Hepatocyte (in vitro differentiated cells): Measurements from ENCODE around the gene HSPB8. TPM values are rescaled to one million over a fixed set of nuclear protein-coding genes. Genes with fewer than 3 reads are reported as not detected.

Experiments used
- DNase-seq: peaks from one replicate; pipeline ENCODE4 v3.0.0-alpha.2; 2016; ENCODE audit warnings: low spot score
- H2AFZ ChIP-seq: fragments of 200-600 bp; sonication (generic); 2 replicates; pipeline ENCODE4 v1.6.0; 2016; ENCODE audit warnings: antibody characterized with exemption, mild to moderate bottlenecking
- H3K27ac ChIP-seq: fragments of 200-600 bp; sonication (generic); 2 replicates; pipeline ENCODE4 v1.5.1; 2016; ENCODE audit warnings: mild to moderate bottlenecking
- H3K27me3 ChIP-seq: fragments of 200-600 bp; sonication (generic); 2 replicates; pipeline ENCODE4 v1.6.1; 2016
- H3K36me3 ChIP-seq: fragments of 200-600 bp; sonication (generic); replicated peaks from 2 replicates; pipeline ENCODE4 v1.5.1; 2016; ENCODE audit warnings: low read depth; ENCODE audit not compliant: insufficient read depth
- H3K4me1 ChIP-seq: fragments of 200-600 bp; sonication (generic); 2 replicates; pipeline ENCODE4 v1.5.1; 2016; ENCODE audit warnings: mild to moderate bottlenecking, moderate library complexity; ENCODE audit not compliant: insufficient read depth
- H3K4me2 ChIP-seq: fragments of 200-600 bp; sonication (generic); 2 replicates; pipeline ENCODE4 v1.6.0; 2016
- H3K4me3 ChIP-seq: fragments of 200-600 bp; sonication (generic); 2 replicates; pipeline ENCODE4 v1.5.1; 2016; ENCODE audit warnings: mild to moderate bottlenecking
- H3K79me2 ChIP-seq: fragments of 200-600 bp; sonication (generic); 2 replicates; pipeline ENCODE4 v1.6.0; 2017; ENCODE audit warnings: mild to moderate bottlenecking
- H3K9me2 ChIP-seq: fragments of 200-600 bp; sonication (generic); replicated peaks from 2 replicates; pipeline ENCODE4 v1.6.0; 2017; ENCODE audit warnings: mild to moderate bottlenecking; ENCODE audit not compliant: insufficient read depth
- H3K9me3 ChIP-seq: fragments of 200-600 bp; sonication (generic); 2 replicates; pipeline ENCODE4 v1.5.1; 2016; ENCODE audit warnings: low read depth, mild to moderate bottlenecking
- H4K20me1 ChIP-seq: fragments of 200-600 bp; sonication (generic); 2 replicates; pipeline ENCODE4 v1.6.0; 2016; ENCODE audit warnings: mild to moderate bottlenecking; ENCODE audit not compliant: insufficient read depth, poor library complexity, severe bottlenecking
- EZH2 ChIP-seq: fragments of 200-600 bp; sonication (generic); IDR thresholded peaks from 2 replicates; pipeline ENCODE4 v1.6.1; 2016; ENCODE audit warnings: antibody characterized with exemption, mild to moderate bottlenecking, borderline replicate concordance
- EZH2phosphoT487 ChIP-seq: fragments of 200-600 bp; sonication (generic); IDR thresholded peaks from one replicate; pipeline ENCODE4 v1.6.1; 2018; ENCODE audit warnings: antibody characterized with exemption, mild to moderate bottlenecking, low read depth, moderate library complexity; ENCODE audit not compliant: unreplicated experiment, severe bottlenecking
- WGBS: methylation state at CpG from one replicate; pipeline ENCODE4 v1.1.6; 2016; ENCODE audit warnings: low lambda C conversion rate; ENCODE audit errors: missing lambda C conversion rate; 5-methylcytosine and 5-hydroxymethylcytosine counted together
- polyA plus RNA-seq: library from polyadenylated mRNA; unstranded; fragments of >200 nt; fragmentation: Nextera tagmentation; extraction: Ambion mirVana; gene quantifications from 2 replicates; pipeline ENCODE4 v1.2.1, GENCODE V29; 2016
- total RNA-seq: library from RNA; depleted of rRNA; stranded (reverse); fragments of >200 nt; gene quantifications from 2 replicates; pipeline ENCODE4 v1.2.3, GENCODE V29; 2014
- TF ChIP-seq, protein P1 (sequence below): fragments of 200-600 bp; sonication (generic); IDR thresholded peaks from 2 replicates; pipeline ENCODE4 v1.5.1; 2016; ENCODE audit warnings: antibody characterized with exemption, mild to moderate bottlenecking; ENCODE audit not compliant: poor library complexity

The HSPB8 gene
- total and polyA plus RNA-seq, 2 experiments from 2014 or later, result 28.5 to 39.7 TPM

- no peaks in the 10 kb centered on the region for H3K36me3 ChIP-seq
- H3K4me3 ChIP-seq, result no peak overlapping the region
- H3K4me2 ChIP-seq, result peak overlapping the region; percentile 21
- 89% methylated on average over 9 of the region's 9 CpGs for whole genome bisulfite sequencing
- no peaks in the 10 kb centered on the region for H3K9me3 ChIP-seq
- H3K79me2 ChIP-seq, result peaks cover 29% of the 10 kb centered on the region
- DNase-seq, result no peak
- H3K9me2 ChIP-seq, result no peaks in the 10 kb centered on the region
- peaks cover 20% of the 10 kb centered on the region for H3K4me1 ChIP-seq
- no peak for TF ChIP-seq EZH2phosphoT487
- TF ChIP-seq, protein P1, sequence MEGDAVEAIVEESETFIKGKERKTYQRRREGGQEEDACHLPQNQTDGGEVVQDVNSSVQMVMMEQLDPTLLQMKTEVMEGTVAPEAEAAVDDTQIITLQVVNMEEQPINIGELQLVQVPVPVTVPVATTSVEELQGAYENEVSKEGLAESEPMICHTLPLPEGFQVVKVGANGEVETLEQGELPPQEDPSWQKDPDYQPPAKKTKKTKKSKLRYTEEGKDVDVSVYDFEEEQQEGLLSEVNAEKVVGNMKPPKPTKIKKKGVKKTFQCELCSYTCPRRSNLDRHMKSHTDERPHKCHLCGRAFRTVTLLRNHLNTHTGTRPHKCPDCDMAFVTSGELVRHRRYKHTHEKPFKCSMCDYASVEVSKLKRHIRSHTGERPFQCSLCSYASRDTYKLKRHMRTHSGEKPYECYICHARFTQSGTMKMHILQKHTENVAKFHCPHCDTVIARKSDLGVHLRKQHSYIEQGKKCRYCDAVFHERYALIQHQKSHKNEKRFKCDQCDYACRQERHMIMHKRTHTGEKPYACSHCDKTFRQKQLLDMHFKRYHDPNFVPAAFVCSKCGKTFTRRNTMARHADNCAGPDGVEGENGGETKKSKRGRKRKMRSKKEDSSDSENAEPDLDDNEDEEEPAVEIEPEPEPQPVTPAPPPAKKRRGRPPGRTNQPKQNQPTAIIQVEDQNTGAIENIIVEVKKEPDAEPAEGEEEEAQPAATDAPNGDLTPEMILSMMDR, result no peak
- no peak for TF ChIP-seq EZH2
- no peaks in the 10 kb centered on the region for H3K27me3 ChIP-seq
- no peak overlapping the region for H2AFZ ChIP-seq
- H3K27ac ChIP-seq, result peak overlapping the region; percentile 35
- H4K20me1 ChIP-seq, result no peaks in the 10 kb centered on the region
These were observed 5.4 kb downstream of the HSPB8 start for GRCh38 chr12:119183942-119184695.

DNA sequence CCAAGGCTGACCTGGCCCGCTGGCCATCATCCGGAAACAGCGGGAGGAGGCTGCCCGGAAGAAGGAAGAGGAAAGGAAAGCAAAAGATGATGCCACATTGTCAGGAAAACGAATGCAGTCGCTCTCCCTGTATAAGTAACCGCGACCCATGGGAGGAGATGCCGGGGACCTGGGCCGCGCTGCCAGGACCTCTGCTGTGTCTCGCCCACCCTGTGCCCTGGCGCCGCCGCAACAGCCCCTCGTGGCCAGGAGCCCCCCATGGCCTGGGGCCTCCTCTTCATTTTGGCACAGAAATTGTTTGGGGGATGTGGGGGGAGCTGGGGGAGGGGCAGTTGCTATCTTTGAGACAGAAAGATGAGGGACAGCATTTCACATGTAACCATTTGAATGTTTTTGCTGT, 16.5 kb downstream of the HSPB8 start:
- Histone ChIP-seq H3K9me3 (no peaks in the 10 kb centered on the region), H4K20me1 (no peaks in the 10 kb centered on the region), H3K27me3 (no peaks in the 10 kb centered on the region), H3K4me2 (no peak overlapping the region), H3K9me2 (no peaks in the 10 kb centered on the region), H3K36me3 (no peaks in the 10 kb centered on the region), H3K27ac (no peak overlapping the region), H3K4me1 (no peaks in the 10 kb centered on the region), H3K4me3 (no peak overlapping the region), H2AFZ (no peak overlapping the region), H3K79me2 (no peaks in the 10 kb centered on the region)
- 93% methylated on average over 5 of the region's 16 CpGs for WGBS
- no peak for DNase-seq
- TF ChIP-seq, protein P1, result no peak
- TF ChIP-seq EZH2phosphoT487, result no peak
- TF ChIP-seq EZH2, result no peak

DNA sequence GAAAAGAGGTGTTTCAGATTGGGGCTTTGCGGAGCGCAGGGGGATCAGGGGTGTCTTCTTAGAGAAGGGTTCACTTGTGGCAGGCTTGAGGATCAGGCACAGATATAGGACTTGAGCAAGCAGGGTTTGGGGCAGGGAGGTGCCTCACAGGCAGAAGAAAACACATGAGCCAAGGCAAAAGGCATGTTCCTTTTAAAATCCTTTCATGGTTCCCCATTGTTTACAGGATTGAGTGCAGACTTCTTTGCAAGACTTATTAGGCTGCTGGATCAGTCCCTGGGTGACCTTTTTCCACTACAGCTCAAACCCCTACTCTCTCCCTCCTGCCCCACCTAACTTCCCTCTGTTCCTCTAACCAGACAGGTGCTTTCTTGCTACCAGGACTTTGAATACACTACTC, 19.7 kb downstream of the HSPB8 start:
- WGBS, result 92% methylated on average over 2 of the region's 2 CpGs
- Histone ChIP-seq H3K4me2 (no peak overlapping the region), H2AFZ (no peak overlapping the region), H3K9me2 (no peaks in the 10 kb centered on the region), H3K4me1 (no peaks in the 10 kb centered on the region), H4K20me1 (no peaks in the 10 kb centered on the region), H3K27me3 (no peaks in the 10 kb centered on the region), H3K36me3 (no peaks in the 10 kb centered on the region), H3K9me3 (no peaks in the 10 kb centered on the region), H3K4me3 (no peak overlapping the region), H3K79me2 (no peaks in the 10 kb centered on the region), H3K27ac (no peak overlapping the region)
- DNase-seq, result no peak
- TF ChIP-seq EZH2 (no peak), EZH2phosphoT487 (no peak)
- TF ChIP-seq, protein P1, result no peak

DNA sequence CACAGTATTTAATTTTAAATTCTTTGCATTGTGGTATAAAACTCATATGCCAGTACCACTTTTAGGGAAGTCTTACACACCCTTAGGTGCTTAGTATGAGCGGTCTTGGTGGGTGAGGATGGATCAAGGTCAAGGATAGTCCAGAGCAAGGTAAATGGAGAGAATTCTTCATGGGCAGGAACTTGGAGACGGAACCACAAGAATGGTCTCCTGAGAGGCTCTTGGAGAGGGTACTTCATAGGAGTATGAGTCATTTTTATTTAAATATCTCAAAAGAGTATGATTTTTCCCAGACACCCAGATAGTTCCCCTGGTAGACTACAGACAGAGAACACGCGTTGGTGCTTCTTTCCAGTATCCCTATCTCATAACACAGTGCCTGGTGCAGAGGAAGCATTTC, 21.9 kb downstream of the HSPB8 start:
- Histone ChIP-seq H3K27me3 (no peaks in the 10 kb centered on the region), H2AFZ (no peak overlapping the region), H3K4me1 (no peaks in the 10 kb centered on the region), H3K9me2 (no peaks in the 10 kb centered on the region), H3K79me2 (no peaks in the 10 kb centered on the region), H3K9me3 (no peaks in the 10 kb centered on the region), H3K4me2 (no peak overlapping the region), H3K27ac (no peak overlapping the region), H3K4me3 (no peak overlapping the region), H4K20me1 (no peaks in the 10 kb centered on the region), H3K36me3 (no peaks in the 10 kb centered on the region)
- 95% methylated on average over 4 of the region's 4 CpGs for WGBS
- no peak for DNase-seq
- TF ChIP-seq EZH2 (no peak), EZH2phosphoT487 (no peak)
- TF ChIP-seq, protein P1, result no peak
